UCSD-AML1 (cell line): ENCODE data around the gene OTUB1.
A peak's percentile ranks its signal among the peaks of the same experiment; 100 is the strongest.
"Not testable (repeated sequence)": the region's sequence is repeated elsewhere in the genome, so short reads cannot be mapped to it uniquely, and the experiment has no call there.

ENCODE experiments used
- DNase-seq: peaks from one replicate; lab custom pipeline; 2025; ENCODE audit not compliant: unreplicated experiment; lab: John Stamatoyannopoulos, UW

Gene OTUB1

DNA sequence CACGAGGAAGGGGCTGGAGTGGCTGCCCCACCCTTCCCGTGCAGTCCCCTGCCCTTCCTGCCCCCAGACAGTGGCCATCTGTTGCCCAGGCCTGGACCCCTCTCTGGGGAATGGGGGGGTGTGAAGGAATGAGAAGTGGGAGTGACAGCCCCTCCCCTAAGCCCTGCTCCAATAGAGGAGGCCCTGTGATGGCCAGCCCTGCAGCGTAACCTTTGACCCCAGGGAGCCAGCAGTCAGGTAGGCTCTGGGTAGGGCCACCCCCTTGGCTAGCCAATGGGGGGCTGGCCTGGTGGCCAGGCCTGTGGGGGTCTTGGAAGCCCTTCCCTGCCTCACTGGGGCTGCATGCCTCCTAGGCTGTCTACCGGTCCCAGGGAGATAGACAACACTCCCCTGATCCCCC, 56.1 kb downstream of the OTUB1 start:
- no peak for DNase-seq

DNA sequence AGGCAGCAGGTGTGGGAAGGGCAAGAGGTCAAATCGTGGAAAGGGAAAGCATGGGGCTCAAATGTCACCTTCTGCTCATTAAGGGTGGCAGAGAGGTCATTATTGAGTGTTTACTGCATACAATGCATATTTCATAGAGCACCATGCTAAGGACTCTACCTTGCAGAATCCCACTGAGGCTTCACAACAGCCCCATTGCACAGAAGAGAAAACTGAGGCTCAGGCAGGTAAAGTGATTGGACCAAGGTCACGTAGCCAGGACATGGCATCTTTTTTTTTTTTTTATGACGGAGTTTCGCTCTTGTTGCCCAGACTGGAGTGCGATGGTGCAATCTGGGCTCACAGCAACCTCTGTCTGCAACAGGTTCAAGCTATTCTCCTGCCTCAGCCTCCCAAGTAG, 57.3 kb downstream of the OTUB1 start:
- DNase-seq = no peak

DNA sequence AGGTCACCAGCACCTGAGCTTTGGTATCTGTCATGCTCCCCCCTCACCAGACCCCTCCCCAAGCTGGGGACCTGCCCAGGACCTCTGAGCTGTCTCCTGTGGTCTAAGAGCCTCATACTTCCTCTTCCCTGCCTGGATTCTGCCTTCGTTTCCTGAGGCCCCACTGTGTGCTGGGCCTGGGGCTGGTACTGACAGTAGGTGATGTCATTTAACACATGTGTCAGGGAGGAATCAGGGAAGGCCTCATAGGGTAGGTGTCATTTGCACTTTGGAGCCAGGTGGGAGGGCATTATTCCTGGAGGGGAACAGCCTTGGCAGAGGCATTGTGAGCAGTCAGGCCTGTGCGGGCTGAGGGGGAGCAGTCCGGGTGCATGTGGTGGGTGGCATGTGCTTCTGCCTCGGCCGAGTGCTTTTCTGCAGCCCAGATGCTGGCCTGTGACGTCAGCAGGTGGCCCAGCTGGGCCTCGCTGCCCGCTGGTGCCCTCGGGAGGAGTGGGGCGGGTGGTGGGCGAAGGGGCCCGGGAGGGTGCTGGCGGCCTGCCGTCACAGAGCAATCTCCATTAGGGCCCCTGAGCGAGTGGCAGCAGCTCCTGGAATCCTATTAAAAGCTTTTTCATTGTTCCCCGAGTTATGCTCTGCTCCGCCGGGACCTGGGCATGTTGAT, 58.6 kb downstream of the OTUB1 start:
- peak; percentile 22 for DNase-seq

DNA sequence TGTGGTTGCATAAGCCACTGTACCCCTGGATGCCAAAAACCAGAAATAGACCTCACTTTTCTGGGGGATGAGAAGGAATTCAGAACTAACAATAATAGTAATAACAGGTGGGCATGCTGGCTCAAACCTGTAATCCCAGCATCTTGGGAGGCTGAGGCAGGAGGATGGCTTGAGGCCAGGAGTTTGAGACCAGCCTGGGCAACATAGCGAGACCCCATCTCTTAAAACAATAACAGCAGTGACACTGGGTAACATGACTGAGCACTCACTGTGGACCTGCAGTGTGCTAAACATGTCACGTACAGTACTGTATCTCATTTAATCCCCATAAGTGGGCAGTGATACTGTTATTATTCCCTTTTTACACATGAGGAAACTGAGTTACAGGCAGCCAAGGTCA, 59.5 kb downstream of the OTUB1 start:
- DNase-seq = no peak

DNA sequence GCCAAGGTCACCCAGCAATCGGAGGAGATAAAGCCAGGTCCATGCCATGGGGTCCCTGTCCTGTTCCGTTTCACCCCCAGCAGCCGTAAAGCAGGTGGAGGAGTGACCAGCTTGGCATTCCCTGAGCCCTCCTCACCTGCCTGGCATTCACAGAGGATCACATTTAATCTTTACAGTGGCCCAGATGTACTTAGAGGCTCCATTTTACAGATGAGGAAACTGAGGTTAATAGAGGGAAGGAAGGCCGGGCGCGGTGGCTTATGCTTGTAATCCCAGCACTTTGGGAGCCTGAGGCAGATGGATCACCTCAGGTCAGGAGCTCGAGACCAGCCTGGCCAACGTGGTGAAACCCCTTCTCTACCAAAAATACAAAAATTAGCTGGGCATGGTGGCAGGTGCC, 61.1 kb downstream of the OTUB1 start:
- DNase-seq = not testable (repeated sequence)
